Mononuclear cell (primary cell): ENCODE results near the gene RBM19. TPM values are rescaled to one million over a fixed set of nuclear protein-coding genes. Genes with fewer than 3 reads are reported as not detected.

Experiments used
- H3K27me3 ChIP-seq: 2 replicates; pipeline ENCODE4 v1.6.0; 2011; ENCODE audit warnings: low read length, control low read depth; ENCODE audit not compliant: insufficient read depth
- H3K4me1 ChIP-seq: 2 replicates; pipeline ENCODE4 v1.5.1; 2011; ENCODE audit warnings: mild to moderate bottlenecking, low read length, control low read depth; ENCODE audit not compliant: insufficient read depth
- H3K4me3 ChIP-seq: 2 replicates; pipeline ENCODE4 v1.5.1; 2011; ENCODE audit warnings: mild to moderate bottlenecking, low read length, moderate library complexity
- H3K9me3 ChIP-seq: 2 replicates; pipeline ENCODE4 v1.5.1; 2011; ENCODE audit warnings: low read depth, mild to moderate bottlenecking, control low read depth, low read length
- total RNA-seq: library from RNA; depleted of rRNA; stranded (reverse); fragments of >200 nt; gene quantifications from one replicate; pipeline ENCODE4 v1.2.3, GENCODE V29; 2012

The RBM19 gene
- total RNA-seq, 1 donor: 33.8 TPM

- H3K4me1 ChIP-seq: no peaks in the 10 kb centered on the region
- H3K9me3 ChIP-seq: no peaks in the 10 kb centered on the region
- no peak overlapping the region for H3K4me3 ChIP-seq
- H3K27me3 ChIP-seq: no peaks in the 10 kb centered on the region
These were observed 84.8 kb downstream of the RBM19 start for GRCh38 chr12:113880988-113881962.

GRCh38 chr12:113880326-113880725 lies 85.8 kb downstream of the RBM19 start:
- Histone ChIP-seq H3K9me3 (no peaks in the 10 kb centered on the region), H3K4me1 (no peaks in the 10 kb centered on the region), H3K4me3 (no peak overlapping the region), H3K27me3 (no peaks in the 10 kb centered on the region)

GRCh38 chr12:113879658-113880057 lies 86.5 kb downstream of the RBM19 start:
- H3K9me3 ChIP-seq: no peaks in the 10 kb centered on the region

GRCh38 chr12:113877607-113878006 lies 88.5 kb downstream of the RBM19 start:
- H3K27me3 ChIP-seq: no peaks in the 10 kb centered on the region
- no peaks in the 10 kb centered on the region for H3K9me3 ChIP-seq
- no peak overlapping the region for H3K4me3 ChIP-seq
- H3K4me1 ChIP-seq: no peaks in the 10 kb centered on the region

More at GRCh38 chr12:113879658-113880057, 86.5 kb downstream of the RBM19 start:
- no peaks in the 10 kb centered on the region for H3K27me3 ChIP-seq
- no peaks in the 10 kb centered on the region for H3K4me1 ChIP-seq
- no peak overlapping the region for H3K4me3 ChIP-seq

- Histone ChIP-seq H3K4me1 (no peaks in the 10 kb centered on the region), H3K4me3 (no peak overlapping the region), H3K27me3 (no peaks in the 10 kb centered on the region), H3K9me3 (no peaks in the 10 kb centered on the region)
These were observed 90.0 kb downstream of the RBM19 start for GRCh38 chr12:113876160-113876559.

GRCh38 chr12:113875691-113876090 lies 90.4 kb downstream of the RBM19 start:
- no peaks in the 10 kb centered on the region for H3K27me3 ChIP-seq
- no peaks in the 10 kb centered on the region for H3K4me1 ChIP-seq
- H3K9me3 ChIP-seq: no peaks in the 10 kb centered on the region
- H3K4me3 ChIP-seq: no peak overlapping the region

- no peaks in the 10 kb centered on the region for H3K27me3 ChIP-seq
- H3K9me3 ChIP-seq: no peaks in the 10 kb centered on the region
- no peaks in the 10 kb centered on the region for H3K4me1 ChIP-seq
- H3K4me3 ChIP-seq: no peak overlapping the region
These were observed 91.0 kb downstream of the RBM19 start for GRCh38 chr12:113874999-113875561.

- Histone ChIP-seq H3K27me3 (no peaks in the 10 kb centered on the region), H3K4me1 (no peaks in the 10 kb centered on the region), H3K9me3 (no peaks in the 10 kb centered on the region), H3K4me3 (no peak overlapping the region)
These were observed 91.8 kb downstream of the RBM19 start for GRCh38 chr12:113874326-113874725.

GRCh38 chr12:113873740-113874139 lies 92.4 kb downstream of the RBM19 start:
- no peaks in the 10 kb centered on the region for H3K27me3 ChIP-seq
- no peaks in the 10 kb centered on the region for H3K4me1 ChIP-seq
- no peaks in the 10 kb centered on the region for H3K9me3 ChIP-seq
- H3K4me3 ChIP-seq: no peak overlapping the region

- H3K9me3 ChIP-seq: no peaks in the 10 kb centered on the region
- H3K27me3 ChIP-seq: no peaks in the 10 kb centered on the region
- no peaks in the 10 kb centered on the region for H3K4me1 ChIP-seq
- no peak overlapping the region for H3K4me3 ChIP-seq
These were observed 95.2 kb downstream of the RBM19 start for GRCh38 chr12:113870890-113871289.

GRCh38 chr12:113870035-113870434 lies 96.1 kb downstream of the RBM19 start:
- Histone ChIP-seq H3K27me3 (no peaks in the 10 kb centered on the region), H3K4me3 (no peak overlapping the region), H3K9me3 (no peaks in the 10 kb centered on the region), H3K4me1 (no peaks in the 10 kb centered on the region)

GRCh38 chr12:113868365-113868764 lies 97.8 kb downstream of the RBM19 start:
- H3K27me3 ChIP-seq: no peaks in the 10 kb centered on the region
- peaks cover 2% of the 10 kb centered on the region for H3K4me1 ChIP-seq
- H3K4me3 ChIP-seq: no peak overlapping the region
- H3K9me3 ChIP-seq: no peaks in the 10 kb centered on the region

GRCh38 chr12:113867258-113867657 lies 98.9 kb downstream of the RBM19 start:
- H3K9me3 ChIP-seq: no peaks in the 10 kb centered on the region
- no peak overlapping the region for H3K4me3 ChIP-seq
- no peaks in the 10 kb centered on the region for H3K27me3 ChIP-seq
- H3K4me1 ChIP-seq: peaks cover 12% of the 10 kb centered on the region

- no peak overlapping the region for H3K4me3 ChIP-seq
- peaks cover 19% of the 10 kb centered on the region for H3K4me1 ChIP-seq
- no peaks in the 10 kb centered on the region for H3K27me3 ChIP-seq
- H3K9me3 ChIP-seq: no peaks in the 10 kb centered on the region
These were observed 99.6 kb downstream of the RBM19 start for GRCh38 chr12:113866496-113866895.

- no peaks in the 10 kb centered on the region for H3K9me3 ChIP-seq
- H3K27me3 ChIP-seq: no peaks in the 10 kb centered on the region
- H3K4me1 ChIP-seq: peaks cover 37% of the 10 kb centered on the region
- H3K4me3 ChIP-seq: no peak overlapping the region
These were observed 102.7 kb downstream of the RBM19 start for GRCh38 chr12:113863455-113863845.
